HG03095 (cell line): Measurements from ENCODE around the gene PCDHB14.
"Not testable (repeated sequence)": the region's sequence is repeated elsewhere in the genome, so short reads cannot be mapped to it uniquely, and the experiment has no call there.

Experiments used
- ATAC-seq: cut with Tn5 transposase; IDR thresholded peaks from one replicate; pipeline ENCODE4 v1.9.1; 2021; ENCODE audit warnings: moderate library complexity; ENCODE audit not compliant: unreplicated experiment

The PCDHB14 gene

DNA sequence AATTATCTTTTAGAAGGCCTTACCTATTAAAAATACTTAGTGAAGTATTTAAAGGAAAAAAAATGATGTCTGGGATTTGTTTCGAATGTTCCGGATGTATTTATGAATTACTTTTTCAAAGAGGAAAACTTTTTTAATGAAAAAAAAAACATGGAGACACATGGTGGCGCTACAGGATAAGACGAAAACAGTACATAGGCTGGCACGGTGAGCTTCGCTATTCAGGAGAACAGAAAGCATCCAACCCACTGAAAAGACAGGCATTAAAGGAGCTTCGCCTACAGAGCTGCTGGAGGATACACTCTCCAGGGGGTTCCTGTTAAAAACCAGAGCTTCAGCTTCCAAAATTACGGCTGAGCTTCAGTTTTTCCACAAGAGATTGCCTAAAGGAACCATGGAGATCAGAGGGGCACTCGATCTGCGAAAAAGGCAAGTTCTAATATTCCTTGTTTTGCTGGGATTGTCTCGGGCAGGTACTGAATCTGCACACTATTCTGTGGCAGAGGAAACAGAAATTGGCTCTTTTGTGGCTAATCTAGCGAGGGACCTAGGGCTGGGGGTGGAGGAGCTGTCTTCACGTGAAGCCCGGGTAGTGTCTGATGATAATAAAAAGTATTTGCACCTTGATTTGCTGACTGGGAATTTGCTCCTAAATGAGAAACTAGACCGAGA lies at the start of gene PCDHB14:
TSS of gene PCDHB14 (plus strand) at position 232 of the 672 bp plus-strand sequence. CDS start at position 395, 163 bp downstream.
- ATAC-seq, result no peak

DNA sequence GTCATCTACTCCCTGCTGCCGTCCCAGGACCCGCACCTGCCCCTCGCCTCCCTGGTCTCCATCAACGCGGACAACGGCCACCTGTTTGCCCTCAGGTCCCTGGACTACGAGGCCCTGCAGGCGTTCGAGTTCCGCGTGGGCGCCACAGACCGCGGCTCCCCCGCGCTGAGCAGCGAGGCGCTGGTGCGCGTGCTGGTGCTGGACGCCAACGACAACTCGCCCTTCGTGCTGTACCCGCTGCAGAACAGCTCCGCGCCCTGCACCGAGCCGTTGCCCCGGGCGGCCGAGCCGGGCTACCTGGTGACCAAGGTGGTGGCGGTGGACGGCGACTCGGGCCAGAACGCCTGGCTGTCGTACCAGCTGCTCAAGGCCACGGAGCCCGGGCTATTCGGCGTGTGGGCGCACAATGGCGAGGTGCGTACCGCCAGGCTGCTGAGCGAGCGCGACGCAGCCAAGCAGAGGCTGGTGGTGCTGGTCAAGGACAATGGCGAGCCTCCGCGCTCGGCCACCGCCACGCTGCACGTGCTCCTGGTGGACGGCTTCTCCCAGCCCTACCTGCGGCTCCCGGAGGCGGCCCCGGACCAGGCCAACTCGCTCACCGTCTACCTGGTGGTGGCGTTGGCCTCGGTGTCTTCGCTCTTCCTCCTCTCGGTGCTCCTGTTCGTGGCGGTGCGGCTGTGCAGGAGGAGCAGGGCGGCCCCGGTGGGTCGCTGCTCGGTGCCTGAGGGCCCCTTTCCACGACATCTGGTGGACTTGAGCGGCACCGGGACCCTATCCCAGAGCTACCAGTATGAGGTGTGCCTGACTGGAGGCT lies 48.6 kb upstream of the PCDHB14 start:
- not testable (repeated sequence) for ATAC-seq

DNA sequence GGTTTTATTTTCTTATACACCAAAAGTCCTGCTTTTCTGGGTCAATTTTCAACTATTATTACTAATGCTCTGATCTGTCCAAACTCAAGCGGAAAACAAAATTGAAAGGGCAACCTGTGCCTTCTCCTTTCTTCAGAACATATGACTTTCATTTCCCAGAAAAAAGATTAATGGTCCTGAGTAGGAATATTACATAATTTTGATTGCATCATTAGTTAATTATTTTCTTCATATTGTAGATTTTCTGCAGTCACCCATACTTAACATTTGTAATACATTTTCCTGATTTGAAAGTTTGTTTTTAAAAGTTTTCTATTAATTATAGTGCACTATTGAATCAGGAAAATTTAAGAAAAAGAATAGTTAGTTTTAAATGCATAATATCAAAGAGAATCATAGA lies 47.2 kb upstream of the PCDHB14 start:
- ATAC-seq, result no peak

DNA sequence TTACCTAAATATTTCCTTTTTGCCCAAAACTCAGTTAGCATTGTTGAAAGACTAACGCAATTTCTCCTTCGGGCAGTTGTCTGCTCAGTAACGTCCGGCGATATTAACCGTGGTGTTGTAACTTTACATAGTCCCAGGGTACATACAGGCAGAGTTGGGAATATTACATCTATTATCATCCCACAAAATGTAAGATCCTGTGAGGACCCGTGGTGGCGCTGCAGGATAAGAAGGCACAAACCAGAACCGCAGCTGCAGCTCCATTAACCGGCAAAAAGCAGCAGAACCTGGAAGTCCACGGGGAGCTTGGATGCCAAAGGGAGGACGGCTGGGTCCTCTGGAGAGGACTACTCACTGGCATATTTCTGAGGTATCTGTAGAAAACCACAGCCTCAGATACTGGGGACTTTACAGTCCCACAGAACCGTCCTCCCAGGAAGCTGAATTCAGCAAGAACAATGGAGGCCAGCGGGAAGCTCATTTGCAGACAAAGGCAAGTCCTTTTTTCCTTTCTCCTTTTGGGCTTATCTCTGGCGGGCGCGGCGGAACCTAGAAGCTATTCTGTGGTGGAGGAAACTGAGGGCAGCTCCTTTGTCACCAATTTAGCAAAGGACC lies 45.5 kb upstream of the PCDHB14 start, which contains the start of gene PCDHB8:
TSS of gene PCDHB8 (plus strand) at position 214 of the 615 bp plus-strand sequence. CDS start at position 459, 245 bp downstream.
- not testable (repeated sequence) for ATAC-seq

DNA sequence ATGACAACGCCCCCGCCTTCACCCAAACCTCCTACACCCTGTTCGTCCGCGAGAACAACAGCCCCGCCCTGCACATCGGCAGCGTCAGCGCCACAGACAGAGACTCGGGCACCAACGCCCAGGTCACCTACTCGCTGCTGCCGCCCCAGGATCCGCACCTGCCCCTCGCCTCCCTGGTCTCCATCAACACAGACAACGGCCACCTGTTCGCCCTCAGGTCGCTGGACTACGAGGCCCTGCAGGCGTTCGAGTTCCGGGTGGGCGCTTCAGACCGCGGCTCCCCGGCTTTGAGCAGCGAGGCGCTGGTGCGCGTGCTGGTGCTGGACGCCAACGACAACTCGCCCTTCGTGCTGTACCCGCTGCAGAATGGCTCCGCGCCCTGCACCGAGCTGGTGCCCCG lies 43.8 kb upstream of the PCDHB14 start:
- ATAC-seq, result not testable (repeated sequence)

DNA sequence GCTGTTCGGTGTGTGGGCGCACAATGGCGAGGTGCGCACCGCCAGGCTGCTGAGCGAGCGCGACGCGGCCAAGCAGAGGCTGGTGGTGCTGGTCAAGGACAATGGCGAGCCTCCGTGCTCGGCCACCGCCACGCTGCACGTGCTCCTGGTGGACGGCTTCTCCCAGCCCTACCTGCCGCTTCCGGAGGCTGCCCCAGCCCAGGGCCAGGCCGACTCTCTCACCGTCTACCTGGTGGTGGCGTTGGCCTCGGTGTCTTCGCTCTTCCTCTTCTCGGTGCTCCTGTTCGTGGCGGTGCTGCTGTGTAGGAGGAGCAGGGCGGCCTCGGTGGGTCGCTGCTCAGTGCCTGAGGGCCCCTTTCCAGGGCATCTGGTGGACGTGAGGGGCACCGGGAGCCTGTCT lies 43.3 kb upstream of the PCDHB14 start:
- not testable (repeated sequence) for ATAC-seq

DNA sequence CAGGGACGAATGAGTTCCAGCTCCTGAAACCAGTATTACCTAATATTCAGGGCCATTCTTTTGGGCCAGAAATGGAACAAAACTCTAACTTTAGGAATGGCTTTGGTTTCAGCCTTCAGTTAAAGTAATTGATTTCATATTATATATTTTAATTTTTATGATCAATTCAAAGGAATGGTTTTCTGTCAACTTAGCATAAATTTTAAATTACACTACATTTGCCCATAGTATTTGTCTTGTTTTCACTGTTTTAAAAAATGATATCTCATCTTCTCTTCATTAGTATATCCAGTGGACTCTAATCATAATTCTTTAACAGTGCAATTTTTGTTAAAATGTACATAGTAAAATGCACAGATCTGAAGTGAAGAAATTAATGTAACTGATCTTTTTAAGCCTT lies 42.8 kb upstream of the PCDHB14 start:
- ATAC-seq, result no peak

DNA sequence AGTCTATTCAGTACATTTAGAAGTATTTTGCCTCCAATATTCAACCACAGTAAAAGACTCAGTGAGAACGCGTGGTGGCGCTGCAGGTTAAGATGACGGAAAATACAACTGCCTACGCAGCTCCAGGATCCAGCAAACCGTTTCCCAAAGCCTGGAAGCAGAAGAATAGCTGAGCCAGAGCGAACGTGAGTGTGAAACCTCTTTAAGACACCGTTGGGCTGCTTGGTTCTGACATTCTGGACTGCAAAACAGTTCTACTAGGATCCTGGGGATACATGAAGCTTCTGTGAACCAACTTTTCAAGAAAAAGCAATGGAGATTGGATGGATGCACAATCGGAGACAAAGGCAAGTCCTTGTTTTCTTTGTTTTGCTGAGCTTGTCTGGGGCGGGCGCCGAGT lies 40.9 kb upstream of the PCDHB14 start, which contains the start of gene PCDHB16:
TSS of gene PCDHB16 (plus strand) at position 140 of the 400 bp plus-strand sequence. CDS start at position 313, 173 bp downstream.
- ATAC-seq, result no peak

DNA sequence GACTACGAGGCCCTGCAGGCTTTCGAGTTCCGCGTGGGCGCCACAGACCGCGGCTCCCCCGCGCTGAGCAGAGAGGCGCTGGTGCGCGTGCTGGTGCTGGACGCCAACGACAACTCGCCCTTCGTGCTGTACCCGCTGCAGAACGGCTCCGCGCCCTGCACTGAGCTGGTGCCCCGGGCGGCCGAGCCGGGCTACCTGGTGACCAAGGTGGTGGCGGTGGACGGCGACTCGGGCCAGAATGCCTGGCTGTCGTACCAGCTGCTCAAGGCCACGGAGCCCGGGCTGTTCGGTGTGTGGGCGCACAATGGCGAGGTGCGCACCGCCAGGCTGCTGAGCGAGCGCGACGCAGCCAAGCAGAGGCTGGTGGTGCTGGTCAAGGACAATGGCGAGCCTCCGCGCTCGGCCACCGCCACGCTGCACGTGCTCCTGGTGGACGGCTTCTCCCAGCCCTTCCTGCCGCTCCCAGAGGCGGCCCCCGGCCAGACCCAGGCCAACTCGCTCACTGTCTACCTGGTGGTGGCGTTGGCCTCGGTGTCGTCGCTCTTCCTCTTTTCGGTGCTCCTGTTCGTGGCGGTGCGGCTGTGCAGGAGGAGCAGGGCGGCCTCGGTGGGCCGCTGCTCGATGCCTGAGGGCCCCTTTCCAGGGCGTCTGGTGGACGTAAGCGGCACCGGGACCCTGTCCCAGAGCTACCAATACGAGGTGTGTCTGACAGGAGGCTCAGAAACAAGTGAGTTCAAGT lies 38.9 kb upstream of the PCDHB14 start:
- not testable (repeated sequence) for ATAC-seq

DNA sequence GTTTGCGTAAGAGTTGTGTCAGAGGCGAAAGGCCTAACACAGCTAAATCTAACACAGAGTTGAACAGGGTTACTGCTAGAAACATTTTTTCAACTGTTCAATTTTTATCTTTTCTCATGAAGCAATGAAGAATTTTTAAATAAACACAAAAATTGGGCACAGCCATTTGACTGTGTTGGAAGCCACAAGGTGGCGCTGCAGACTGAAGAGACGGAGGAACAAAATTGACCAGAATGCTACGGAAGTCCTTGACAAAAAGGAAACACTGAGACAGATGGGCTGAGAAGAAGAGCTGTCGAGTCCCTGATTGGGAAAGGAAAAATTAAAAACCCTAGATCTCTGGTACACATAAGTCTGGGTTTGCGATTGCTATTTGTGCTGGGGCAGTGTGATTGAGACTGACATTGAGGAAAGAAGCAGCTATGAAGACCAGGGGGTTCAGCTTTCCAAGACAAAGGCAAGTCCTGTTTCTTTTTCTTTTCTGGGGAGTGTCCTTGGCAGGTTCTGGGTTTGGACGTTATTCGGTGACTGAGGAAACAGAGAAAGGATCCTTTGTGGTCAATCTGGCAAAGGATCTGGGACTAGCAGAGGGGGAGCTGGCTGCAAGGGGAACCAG lies 36.1 kb upstream of the PCDHB14 start, which contains the start of gene PCDHB9:
TSS of gene PCDHB9 (plus strand) at position 265 of the 616 bp plus-strand sequence. CDS start at position 423, 158 bp downstream.
- ATAC-seq, result no peak

DNA sequence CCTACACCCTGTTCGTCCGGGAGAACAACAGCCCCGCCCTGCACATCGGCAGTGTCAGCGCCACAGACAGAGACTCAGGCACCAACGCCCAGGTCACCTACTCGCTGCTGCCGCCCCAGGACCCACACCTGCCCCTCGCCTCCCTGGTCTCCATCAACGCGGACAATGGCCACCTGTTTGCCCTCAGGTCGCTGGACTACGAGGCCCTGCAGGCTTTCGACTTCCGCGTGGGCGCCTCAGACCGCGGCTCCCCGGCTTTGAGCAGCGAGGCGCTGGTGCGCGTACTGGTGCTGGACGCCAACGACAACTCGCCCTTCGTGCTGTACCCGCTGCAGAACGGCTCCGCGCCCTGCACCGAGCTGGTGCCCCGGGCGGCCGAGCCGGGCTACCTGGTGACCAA lies 34.5 kb upstream of the PCDHB14 start:
- ATAC-seq, result not testable (repeated sequence)

DNA sequence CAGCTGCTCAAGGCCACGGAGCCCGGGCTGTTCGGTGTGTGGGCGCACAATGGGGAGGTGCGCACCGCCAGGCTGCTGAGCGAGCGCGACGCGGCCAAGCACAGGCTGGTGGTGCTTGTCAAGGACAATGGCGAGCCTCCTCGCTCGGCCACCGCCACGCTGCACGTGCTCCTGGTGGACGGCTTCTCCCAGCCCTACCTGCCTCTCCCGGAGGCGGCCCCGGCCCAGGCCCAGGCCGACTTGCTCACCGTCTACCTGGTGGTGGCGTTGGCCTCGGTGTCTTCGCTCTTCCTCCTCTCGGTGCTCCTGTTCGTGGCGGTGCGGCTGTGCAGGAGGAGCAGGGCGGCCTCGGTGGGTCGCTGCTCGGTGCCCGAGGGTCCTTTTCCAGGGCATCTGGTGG lies 34.0 kb upstream of the PCDHB14 start:
- not testable (repeated sequence) for ATAC-seq

DNA sequence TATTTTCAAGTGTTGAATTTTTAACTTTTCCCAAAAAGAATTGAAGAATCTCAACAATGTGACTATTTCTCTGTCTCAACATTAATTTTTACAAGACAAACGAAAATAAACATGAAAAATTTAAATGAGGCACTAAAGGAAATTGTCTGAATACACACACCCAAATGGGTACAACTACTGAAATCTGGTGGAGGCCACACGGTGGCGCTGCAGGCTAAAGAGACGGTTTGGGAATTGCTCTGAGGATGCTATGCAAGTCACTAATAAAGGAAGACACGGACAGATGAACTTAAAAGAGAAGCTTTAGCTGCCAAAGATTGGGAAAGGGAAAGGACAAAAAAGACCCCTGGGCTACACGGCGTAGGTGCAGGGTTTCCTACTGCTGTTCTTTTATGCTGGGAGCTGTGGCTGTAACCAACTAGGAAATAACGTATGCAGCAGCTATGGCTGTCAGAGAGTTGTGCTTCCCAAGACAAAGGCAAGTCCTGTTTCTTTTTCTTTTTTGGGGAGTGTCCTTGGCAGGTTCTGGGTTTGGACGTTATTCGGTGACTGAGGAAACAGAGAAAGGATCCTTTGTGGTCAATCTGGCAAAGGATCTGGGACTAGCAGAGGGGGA lies 30.9 kb upstream of the PCDHB14 start, which contains the start of gene PCDHB10:
TSS of gene PCDHB10 (plus strand) at position 244 of the 616 bp plus-strand sequence. CDS start at position 444, 200 bp downstream.
- ATAC-seq, result no peak

DNA sequence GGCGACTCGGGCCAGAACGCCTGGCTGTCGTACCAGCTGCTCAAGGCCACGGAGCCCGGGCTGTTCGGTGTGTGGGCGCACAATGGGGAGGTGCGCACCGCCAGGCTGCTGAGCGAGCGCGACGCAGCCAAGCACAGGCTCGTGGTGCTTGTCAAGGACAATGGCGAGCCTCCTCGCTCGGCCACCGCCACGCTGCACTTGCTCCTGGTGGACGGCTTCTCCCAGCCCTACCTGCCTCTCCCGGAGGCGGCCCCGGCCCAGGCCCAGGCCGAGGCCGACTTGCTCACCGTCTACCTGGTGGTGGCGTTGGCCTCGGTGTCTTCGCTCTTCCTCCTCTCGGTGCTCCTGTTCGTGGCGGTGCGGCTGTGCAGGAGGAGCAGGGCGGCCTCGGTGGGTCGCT lies 28.8 kb upstream of the PCDHB14 start:
- not testable (repeated sequence) for ATAC-seq

DNA sequence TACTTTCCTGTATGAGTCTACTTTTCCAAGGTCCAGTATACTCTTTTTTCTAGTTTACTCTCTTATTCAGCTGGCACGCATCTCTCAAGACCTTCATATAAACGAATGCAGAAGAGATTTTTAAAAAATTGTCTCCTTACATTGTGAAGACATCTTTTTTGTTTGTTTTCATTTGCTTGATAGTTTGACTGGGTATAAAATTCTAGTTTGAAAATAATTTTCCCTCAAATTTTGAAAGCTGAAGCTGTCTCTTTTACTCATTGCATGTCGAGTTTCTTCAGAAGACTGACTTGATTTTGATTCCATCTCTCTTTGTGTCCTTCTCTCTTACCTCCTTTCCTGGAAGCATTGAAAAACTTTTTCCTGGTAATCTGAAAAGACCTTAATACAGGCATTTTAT lies 26.8 kb upstream of the PCDHB14 start:
- no peak for ATAC-seq

DNA sequence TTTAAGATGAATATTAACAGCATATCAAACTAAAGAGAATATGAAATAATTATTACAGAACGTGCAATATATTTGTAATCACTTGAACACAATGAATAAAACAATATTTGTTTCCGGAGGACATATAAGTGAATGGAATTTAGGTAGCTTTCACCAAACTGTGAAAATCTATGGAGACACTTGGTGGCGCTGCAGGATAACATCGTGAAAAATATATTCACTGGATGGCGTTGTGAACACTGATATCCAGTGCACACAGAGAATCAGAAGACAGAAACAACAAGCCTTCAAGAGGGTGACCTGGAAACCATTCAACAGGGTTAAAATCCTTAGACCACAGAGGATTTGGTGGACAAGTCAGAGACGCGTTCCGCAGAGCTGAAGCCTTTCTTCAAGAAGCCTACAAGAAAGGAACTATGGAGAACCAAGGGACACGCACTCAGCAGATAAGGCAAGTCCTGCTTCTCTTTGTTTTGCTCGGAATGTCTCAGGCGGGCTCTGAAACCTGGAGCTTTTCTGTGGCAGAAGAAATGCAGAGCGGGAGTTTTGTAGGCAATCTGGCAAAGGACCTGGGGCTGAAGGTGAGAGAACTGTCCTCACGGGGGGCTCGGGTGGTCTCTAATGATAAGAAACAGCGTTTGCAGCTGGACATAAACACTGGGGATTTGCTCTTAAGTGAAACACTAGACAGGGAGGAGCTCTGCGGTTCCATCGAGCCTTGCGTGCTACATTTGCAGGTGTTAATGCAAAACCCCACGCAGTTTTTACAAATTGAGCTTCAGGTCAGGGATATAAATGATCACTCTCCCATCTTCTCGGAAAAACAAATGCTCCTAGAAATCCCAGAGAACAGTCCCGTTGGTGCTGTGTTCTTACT lies 23.5 kb upstream of the PCDHB14 start, which contains the start of gene PCDHB11:
TSS of gene PCDHB11 (plus strand) at position 269 of the 877 bp plus-strand sequence. CDS start at position 417, 148 bp downstream.
- no peak for ATAC-seq

DNA sequence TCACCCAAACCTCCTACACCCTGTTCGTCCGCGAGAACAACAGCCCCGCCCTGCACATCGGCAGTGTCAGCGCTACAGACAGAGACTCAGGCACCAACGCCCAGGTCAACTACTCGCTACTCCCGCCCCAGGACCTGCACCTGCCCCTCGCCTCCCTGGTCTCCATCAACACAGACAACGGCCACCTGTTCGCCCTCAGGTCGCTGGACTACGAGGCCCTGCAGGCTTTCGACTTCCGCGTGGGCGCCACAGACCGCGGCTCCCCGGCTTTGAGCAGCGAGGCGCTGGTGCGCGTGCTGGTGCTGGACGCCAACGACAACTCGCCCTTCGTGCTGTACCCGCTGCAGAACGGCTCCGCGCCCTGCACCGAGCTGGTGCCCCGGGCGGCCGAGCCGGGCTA lies 22.0 kb upstream of the PCDHB14 start:
- not testable (repeated sequence) for ATAC-seq

DNA sequence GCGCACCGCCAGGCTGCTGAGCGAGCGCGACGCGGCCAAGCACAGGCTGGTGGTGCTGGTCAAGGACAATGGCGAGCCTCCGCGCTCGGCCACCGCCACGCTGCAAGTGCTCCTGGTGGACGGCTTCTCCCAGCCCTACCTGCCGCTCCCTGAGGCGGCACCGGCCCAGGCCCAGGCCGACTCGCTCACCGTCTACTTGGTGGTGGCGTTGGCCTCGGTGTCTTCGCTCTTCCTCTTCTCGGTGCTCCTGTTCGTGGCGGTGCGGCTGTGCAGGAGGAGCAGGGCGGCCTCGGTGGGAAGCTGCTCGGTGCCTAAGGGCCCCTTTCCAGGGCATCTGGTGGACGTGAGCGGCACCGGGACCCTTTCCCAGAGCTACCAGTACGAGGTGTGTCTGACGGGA lies 21.5 kb upstream of the PCDHB14 start:
- ATAC-seq, result not testable (repeated sequence)
